22Rv1 (cell line): Measurements from ENCODE around the gene UBALD2.

Experiments
- H3K27ac ChIP-seq: fragments of 450-650 bp; 2 replicates; pipeline ENCODE4 v1.5.1; 2017
- ZFX ChIP-seq: fragments of 450-650 bp; IDR thresholded peaks from 2 replicates; pipeline ENCODE4 v1.6.1; 2017; ENCODE audit warnings: antibody characterized with exemption, borderline replicate concordance
- TF ChIP-seq, protein P1 (sequence below): fragments of 450-650 bp; IDR thresholded peaks from 2 replicates; pipeline ENCODE4 v1.5.1; 2017; ENCODE audit warnings: mild to moderate bottlenecking

The UBALD2 gene

DNA sequence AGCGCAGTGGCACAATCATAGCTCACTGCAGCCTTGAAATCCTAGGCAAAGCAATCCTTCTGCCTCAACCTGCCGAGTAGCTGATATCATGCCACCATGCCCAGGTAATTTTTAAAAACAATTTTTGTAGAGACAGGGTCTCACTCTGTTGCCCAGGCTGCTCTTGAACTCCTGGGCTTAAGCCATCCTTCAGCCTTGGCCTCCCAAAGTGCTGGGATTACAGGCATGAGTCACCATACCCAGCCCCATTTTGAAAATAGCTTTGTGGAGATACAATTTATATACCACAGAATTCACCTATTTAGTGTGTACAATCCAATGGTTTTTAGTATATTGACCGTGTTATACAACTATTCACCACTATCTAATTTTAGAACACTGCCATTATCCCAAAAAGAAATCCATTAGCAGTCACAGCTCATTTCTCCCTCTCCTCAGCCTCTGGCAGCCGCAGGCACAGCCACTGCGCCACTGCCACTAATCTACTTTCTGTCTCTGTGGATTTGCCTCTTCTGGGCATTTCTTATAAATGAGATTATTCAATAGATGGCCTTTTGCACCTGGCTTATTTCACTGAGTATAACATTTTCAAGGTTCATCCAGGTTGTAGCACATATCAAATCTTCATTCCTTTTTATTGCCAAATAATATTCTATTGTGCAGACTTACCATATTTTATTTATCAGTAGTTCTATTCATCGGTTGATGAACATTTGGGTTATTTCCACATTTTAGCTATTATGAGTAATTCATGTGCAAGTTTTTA lies 31.4 kb upstream of the UBALD2 start:
- no peak overlapping the region for H3K27ac ChIP-seq
- TF ChIP-seq, protein P1, sequence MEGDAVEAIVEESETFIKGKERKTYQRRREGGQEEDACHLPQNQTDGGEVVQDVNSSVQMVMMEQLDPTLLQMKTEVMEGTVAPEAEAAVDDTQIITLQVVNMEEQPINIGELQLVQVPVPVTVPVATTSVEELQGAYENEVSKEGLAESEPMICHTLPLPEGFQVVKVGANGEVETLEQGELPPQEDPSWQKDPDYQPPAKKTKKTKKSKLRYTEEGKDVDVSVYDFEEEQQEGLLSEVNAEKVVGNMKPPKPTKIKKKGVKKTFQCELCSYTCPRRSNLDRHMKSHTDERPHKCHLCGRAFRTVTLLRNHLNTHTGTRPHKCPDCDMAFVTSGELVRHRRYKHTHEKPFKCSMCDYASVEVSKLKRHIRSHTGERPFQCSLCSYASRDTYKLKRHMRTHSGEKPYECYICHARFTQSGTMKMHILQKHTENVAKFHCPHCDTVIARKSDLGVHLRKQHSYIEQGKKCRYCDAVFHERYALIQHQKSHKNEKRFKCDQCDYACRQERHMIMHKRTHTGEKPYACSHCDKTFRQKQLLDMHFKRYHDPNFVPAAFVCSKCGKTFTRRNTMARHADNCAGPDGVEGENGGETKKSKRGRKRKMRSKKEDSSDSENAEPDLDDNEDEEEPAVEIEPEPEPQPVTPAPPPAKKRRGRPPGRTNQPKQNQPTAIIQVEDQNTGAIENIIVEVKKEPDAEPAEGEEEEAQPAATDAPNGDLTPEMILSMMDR, result no peak
- no peak for TF ChIP-seq ZFX

DNA sequence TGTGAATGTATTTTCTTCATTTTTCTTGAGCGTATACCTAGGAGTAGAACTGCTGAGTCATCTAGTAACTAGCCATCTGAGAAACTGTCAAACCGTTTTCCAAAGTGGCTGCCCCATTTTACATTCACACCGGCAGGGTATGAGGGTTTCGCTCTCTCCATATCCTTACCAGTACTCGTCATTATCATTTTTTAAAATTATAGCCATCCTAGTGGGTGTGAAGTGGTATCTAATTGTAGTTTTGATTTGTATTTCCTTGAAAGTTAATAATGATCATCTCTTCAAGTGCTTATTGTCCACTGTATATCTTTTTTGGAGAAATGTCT lies 30.8 kb upstream of the UBALD2 start:
- H3K27ac ChIP-seq, result no peak overlapping the region
- TF ChIP-seq, protein P1, result no peak
- no peak for TF ChIP-seq ZFX

DNA sequence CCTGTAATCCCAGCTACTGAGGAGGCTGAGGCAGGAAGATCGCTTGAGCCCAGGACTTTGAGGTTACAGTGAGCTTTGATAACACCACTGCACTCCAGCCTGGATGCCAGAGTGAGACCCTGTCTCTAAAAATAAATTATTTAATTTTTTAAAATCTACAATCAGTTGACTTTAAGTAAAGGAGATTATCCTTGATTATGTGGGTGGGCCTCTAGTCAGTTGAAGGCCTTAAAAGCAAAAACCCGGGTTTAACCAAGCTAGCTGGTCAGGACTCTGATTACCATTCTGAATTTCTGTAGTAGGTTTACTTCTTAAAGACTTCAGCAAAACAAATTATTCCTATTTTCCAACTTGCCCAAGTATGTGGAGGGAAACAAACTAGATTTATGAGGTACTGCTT lies 29.3 kb upstream of the UBALD2 start:
- no peak overlapping the region for H3K27ac ChIP-seq
- TF ChIP-seq ZFX, result no peak
- TF ChIP-seq, protein P1, result no peak

DNA sequence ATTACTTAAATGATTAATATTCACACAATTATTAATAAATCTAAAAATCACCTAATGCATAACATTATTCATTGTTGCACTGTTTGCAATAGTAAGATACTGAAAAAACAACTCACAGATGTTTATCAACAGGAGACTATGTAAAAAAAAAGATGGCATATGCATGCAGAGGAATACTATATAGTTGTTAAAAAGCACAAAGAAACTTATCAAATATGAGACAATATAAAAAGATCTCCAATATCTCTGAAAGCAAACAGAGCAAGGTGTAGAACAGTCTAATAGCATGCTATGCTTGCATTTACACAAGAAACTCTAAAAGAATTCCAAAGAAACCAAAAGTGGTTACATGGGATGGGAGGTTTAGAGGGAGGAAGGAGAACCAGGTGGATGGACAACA lies 28.5 kb upstream of the UBALD2 start:
- TF ChIP-seq, protein P1, result no peak
- TF ChIP-seq ZFX, result no peak
- no peak overlapping the region for H3K27ac ChIP-seq

DNA sequence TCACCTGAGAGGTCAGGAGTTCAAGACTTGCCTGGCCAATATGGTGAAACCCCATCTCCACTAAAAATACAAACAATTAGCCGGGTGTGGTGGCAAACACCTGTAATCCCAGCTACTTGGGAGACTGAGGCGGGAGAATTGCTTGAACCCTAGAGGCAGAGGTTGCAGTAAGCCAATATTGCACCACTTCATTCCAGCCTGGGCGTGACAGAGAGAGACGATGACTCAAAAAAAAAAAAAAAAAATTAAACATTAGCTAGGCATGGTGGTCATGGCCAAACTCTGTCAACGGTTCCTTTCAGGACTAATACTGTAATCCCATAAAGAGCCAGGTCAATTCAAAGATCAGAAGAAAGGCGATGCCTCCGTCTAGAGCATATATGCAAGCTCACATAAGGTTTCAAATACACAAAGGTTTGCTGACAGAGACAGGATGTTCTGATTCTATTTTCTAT lies 27.3 kb upstream of the UBALD2 start:
- H3K27ac ChIP-seq, result no peak overlapping the region
- TF ChIP-seq, protein P1, result no peak
- TF ChIP-seq ZFX, result no peak

DNA sequence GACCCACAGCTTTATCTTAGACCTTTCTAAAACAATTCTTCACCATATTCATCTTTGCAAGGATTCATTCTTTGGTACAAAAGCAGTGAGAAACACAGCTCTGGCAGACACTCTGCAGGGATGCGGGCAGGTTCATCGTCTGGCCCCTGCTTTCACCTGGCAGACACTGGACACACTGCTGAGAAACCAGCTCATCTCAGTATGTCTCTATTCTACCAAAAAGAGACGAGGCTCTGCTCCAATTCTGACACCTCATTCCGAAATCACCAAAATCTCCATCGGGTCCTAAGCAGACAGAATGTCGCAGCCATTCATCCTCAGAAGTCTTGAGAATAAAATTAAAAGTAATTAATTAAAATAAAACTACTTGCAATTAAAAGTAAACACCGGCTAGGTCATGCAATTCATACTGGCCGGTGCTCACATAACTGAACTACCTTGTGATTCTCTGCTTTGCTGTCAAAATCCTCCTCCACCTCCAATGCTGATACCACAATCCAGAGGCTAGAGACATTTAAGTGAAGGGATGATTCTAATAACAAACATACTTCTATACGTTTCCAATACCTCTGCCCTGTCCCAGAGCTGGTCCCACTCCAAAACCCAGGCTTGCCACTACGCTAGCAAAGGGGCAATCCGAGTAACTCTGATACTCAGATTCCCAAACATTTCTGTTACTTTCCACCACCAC lies 26.2 kb upstream of the UBALD2 start:
- H3K27ac ChIP-seq, result no peak overlapping the region
- TF ChIP-seq, protein P1, result no peak
- TF ChIP-seq ZFX, result no peak
